A673 (cell line): Measurements from ENCODE around the gene WASF2. TPM values are rescaled to one million over a fixed set of nuclear protein-coding genes. Genes with fewer than 3 reads are reported as not detected.

Source experiments
- BruUV-seq: library from RNA; stranded (reverse); fragments of 400-500 nt; replicated peaks from 2 replicates; lab custom pipeline; 2021; lab: Mats Ljungman, UMichigan
- CTCF ChIA-PET: fragments of 300-600 bp; sonication (Branson Sonifier 250); formaldehyde crosslinking; loops from one replicate; lab custom pipeline; 2022; ENCODE audit warnings: antibody characterized with exemption; lab: Charles Lee
- POLR2A ChIA-PET: fragments of 300-600 bp; sonication (Branson Sonifier 250); formaldehyde crosslinking; loops from one replicate; lab custom pipeline; 2022; ENCODE audit warnings: antibody characterized with exemption; ENCODE audit not compliant: low non-redundant PET; lab: Charles Lee
- DNase-seq: peaks from one replicate; pipeline ENCODE4 v3.0.0-alpha.2; 2015; ENCODE audit warnings: low spot score
- H3K27ac ChIP-seq: fragments of 200-600 bp; sonication (generic); 2 replicates; pipeline ENCODE4 v1.5.1; 2016; ENCODE audit warnings: mixed run types, low read depth, mild to moderate bottlenecking, mixed read lengths, antibody characterized with exemption, low read length; ENCODE audit not compliant: poor library complexity, severe bottlenecking
- H3K27me3 ChIP-seq: fragments of 200-600 bp; sonication (generic); replicated peaks from 2 replicates; pipeline ENCODE4 v1.6.1; 2017; ENCODE audit warnings: mixed run types, low read depth, mild to moderate bottlenecking, mixed read lengths, antibody characterized with exemption, low read length; ENCODE audit not compliant: insufficient read depth, poor library complexity
- H3K36me3 ChIP-seq: fragments of 200-600 bp; sonication (generic); 2 replicates; pipeline ENCODE4 v1.6.1; 2016; ENCODE audit warnings: mixed run types, mild to moderate bottlenecking, mixed read lengths, antibody characterized with exemption, low read length; ENCODE audit not compliant: insufficient read depth, poor library complexity, severe bottlenecking
- H3K4me1 ChIP-seq: fragments of 200-600 bp; sonication (generic); 2 replicates; pipeline ENCODE4 v1.6.1; 2017; ENCODE audit warnings: mixed run types, mild to moderate bottlenecking, mixed read lengths, antibody characterized with exemption, low read length; ENCODE audit not compliant: insufficient read depth, poor library complexity, severe bottlenecking
- H3K4me3 ChIP-seq: fragments of 200-600 bp; sonication (generic); 2 replicates; pipeline ENCODE4 v1.5.1; 2016; ENCODE audit warnings: low read depth, mixed run types, mild to moderate bottlenecking, mixed read lengths, low read length; ENCODE audit not compliant: poor library complexity, severe bottlenecking
- H3K9me3 ChIP-seq: fragments of 200-600 bp; sonication (generic); 2 replicates; pipeline ENCODE4 v1.6.1; 2016; ENCODE audit warnings: mixed run types, low read depth, mild to moderate bottlenecking, mixed read lengths, antibody characterized with exemption, low read length; ENCODE audit not compliant: poor library complexity, severe bottlenecking
- EZH2 ChIP-seq: fragments of 200-600 bp; sonication (generic); IDR thresholded peaks from 2 replicates; pipeline ENCODE4 v1.6.1; 2017; ENCODE audit warnings: borderline replicate concordance, low read depth, mild to moderate bottlenecking, mixed read lengths, antibody characterized with exemption, low read length; ENCODE audit not compliant: poor library complexity, severe bottlenecking
- intact Hi-C: fragments of 100-400 bp; cut with micrococcal nuclease; formaldehyde crosslinking; loops from one replicate; pipeline ENCODE4 v1.10.0; 2022; ENCODE audit not compliant: unreplicated experiment
- total RNA-seq: library from RNA; stranded (reverse); gene quantifications from 2 replicates; pipeline ENCODE4 v1.2.3, GENCODE V29; 2021
- TF ChIP-seq, protein P1 (sequence below): fragments of 300-800, 200-600 bp; sonication (generic); conservative IDR thresholded peaks from 2 replicates; pipeline ENCODE4 v1.5.1; 2017; ENCODE audit warnings: low read depth, mild to moderate bottlenecking, antibody characterized with exemption, low read length, moderate library complexity, mixed read lengths

WASF2 gene
- total RNA-seq, 1 experiment from 2014 or later, result 133 TPM

- H3K36me3 ChIP-seq, result peaks cover 90% of the 10 kb centered on the region
- H3K27ac ChIP-seq, result no peak overlapping the region
- POLR2A ChIA-PET, result no interaction called here
- H3K4me3 ChIP-seq, result no peak overlapping the region
- no peak for DNase-seq
- H3K4me1 ChIP-seq, result no peaks in the 10 kb centered on the region
- H3K9me3 ChIP-seq, result no peaks in the 10 kb centered on the region
- intact Hi-C loops, result no loop called here
- TF ChIP-seq, protein P1, sequence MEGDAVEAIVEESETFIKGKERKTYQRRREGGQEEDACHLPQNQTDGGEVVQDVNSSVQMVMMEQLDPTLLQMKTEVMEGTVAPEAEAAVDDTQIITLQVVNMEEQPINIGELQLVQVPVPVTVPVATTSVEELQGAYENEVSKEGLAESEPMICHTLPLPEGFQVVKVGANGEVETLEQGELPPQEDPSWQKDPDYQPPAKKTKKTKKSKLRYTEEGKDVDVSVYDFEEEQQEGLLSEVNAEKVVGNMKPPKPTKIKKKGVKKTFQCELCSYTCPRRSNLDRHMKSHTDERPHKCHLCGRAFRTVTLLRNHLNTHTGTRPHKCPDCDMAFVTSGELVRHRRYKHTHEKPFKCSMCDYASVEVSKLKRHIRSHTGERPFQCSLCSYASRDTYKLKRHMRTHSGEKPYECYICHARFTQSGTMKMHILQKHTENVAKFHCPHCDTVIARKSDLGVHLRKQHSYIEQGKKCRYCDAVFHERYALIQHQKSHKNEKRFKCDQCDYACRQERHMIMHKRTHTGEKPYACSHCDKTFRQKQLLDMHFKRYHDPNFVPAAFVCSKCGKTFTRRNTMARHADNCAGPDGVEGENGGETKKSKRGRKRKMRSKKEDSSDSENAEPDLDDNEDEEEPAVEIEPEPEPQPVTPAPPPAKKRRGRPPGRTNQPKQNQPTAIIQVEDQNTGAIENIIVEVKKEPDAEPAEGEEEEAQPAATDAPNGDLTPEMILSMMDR, result no peak
- no peak for TF ChIP-seq EZH2
- CTCF ChIA-PET, result interaction anchor here (0.5 kb wide), 1 partner anchor 17 kb away, joined by 5 read pairs; no protein-coding TSS in a partner anchor
- no peaks in the 10 kb centered on the region for H3K27me3 ChIP-seq
- BruUV-seq, result no TSS peak
Measured at GRCh38 chr1:27413004-27413403, 77.0 kb downstream of the WASF2 start.

DNA sequence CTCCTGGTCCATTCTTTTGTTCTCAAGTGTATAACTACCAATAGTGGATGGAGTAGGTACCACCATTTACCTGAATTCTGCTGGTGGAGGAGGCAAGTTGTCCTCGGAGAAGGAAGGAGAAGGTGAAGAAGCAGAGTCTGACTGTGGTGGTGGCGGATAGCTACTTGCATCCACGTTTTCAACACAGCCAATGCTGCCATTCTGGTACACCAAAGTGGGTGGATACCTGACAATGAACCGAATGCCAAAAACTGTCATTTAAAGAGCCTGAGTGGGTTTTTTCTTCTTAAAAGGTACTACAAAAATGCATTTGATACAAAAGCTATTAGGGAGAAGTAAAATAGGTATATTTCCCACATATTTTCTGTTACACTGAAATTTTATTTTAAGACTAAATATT, 77.5 kb downstream of the WASF2 start:
- Histone ChIP-seq H3K36me3 (peaks cover 90% of the 10 kb centered on the region), H3K4me1 (no peaks in the 10 kb centered on the region), H3K27me3 (no peaks in the 10 kb centered on the region), H3K27ac (no peak overlapping the region), H3K4me3 (no peak overlapping the region), H3K9me3 (no peaks in the 10 kb centered on the region)
- no TSS peak for BruUV-seq
- POLR2A ChIA-PET, result no interaction called here
- TF ChIP-seq, protein P1, result no peak
- no peak for TF ChIP-seq EZH2
- intact Hi-C loops, result no loop called here
- no peak for DNase-seq
- CTCF ChIA-PET, result interaction anchor here (0.5 kb wide), 1 partner anchor 16 kb away, joined by 5 read pairs; no protein-coding TSS in a partner anchor

- TF ChIP-seq, protein P1, result no peak
- no peak for TF ChIP-seq EZH2
- intact Hi-C loops, result no loop called here
- POLR2A ChIA-PET, result no interaction called here
- peaks cover 77% of the 10 kb centered on the region for H3K36me3 ChIP-seq
- H3K4me3 ChIP-seq, result no peak overlapping the region
- H3K27me3 ChIP-seq, result no peaks in the 10 kb centered on the region
- no peaks in the 10 kb centered on the region for H3K9me3 ChIP-seq
- no peak for DNase-seq
- BruUV-seq, result no TSS peak
- no peaks in the 10 kb centered on the region for H3K4me1 ChIP-seq
- CTCF ChIA-PET, result no interaction called here
- H3K27ac ChIP-seq, result no peak overlapping the region
Measured at GRCh38 chr1:27410709-27411108, 79.3 kb downstream of the WASF2 start.
